Neural progenitor cell (in vitro differentiated cells): Measurements from ENCODE around the gene RAB40B. TPM values are rescaled to one million over a fixed set of nuclear protein-coding genes. Genes with fewer than 3 reads are reported as not detected.

ENCODE experiments used
- DNase-seq: peaks from one replicate; pipeline ENCODE4 v3.0.0-alpha.2; 2016; ENCODE audit warnings: low spot score
- H2AFZ ChIP-seq: fragments of 200-600 bp; sonication (generic); replicated peaks from 2 replicates; pipeline ENCODE4 v1.6.1; 2016; ENCODE audit warnings: antibody characterized with exemption
- H3F3A ChIP-seq: fragments of 200-600 bp; sonication (generic); 2 replicates; pipeline ENCODE4 v1.6.1; 2016; ENCODE audit warnings: antibody characterized with exemption, low read depth
- H3K27ac ChIP-seq: fragments of 200-600 bp; sonication (generic); 2 replicates; pipeline ENCODE4 v1.5.1; 2016; ENCODE audit warnings: mild to moderate bottlenecking
- H3K27me3 ChIP-seq: fragments of 200-600 bp; sonication (generic); 2 replicates; pipeline ENCODE4 v1.6.1; 2016; ENCODE audit warnings: mild to moderate bottlenecking, moderate library complexity
- H3K36me3 ChIP-seq: fragments of 200-600 bp; sonication (generic); 2 replicates; pipeline ENCODE4 v1.5.1; 2016
- H3K4me1 ChIP-seq: fragments of 200-600 bp; sonication (generic); 2 replicates; pipeline ENCODE4 v1.6.1; 2016; ENCODE audit warnings: mixed run types
- H3K4me2 ChIP-seq: fragments of 200-600 bp; sonication (generic); 2 replicates; pipeline ENCODE4 v1.6.1; 2016
- H3K4me3 ChIP-seq: fragments of 200-600 bp; sonication (generic); 2 replicates; pipeline ENCODE4 v1.5.1; 2016
- H3K79me2 ChIP-seq: fragments of 200-600 bp; sonication (generic); 2 replicates; pipeline ENCODE4 v1.6.1; 2016; ENCODE audit warnings: low read depth
- H3K9ac ChIP-seq: fragments of 200-600 bp; sonication (generic); 2 replicates; pipeline ENCODE4 v1.6.1; 2016
- H3K9me3 ChIP-seq: fragments of 200-600 bp; sonication (generic); 2 replicates; pipeline ENCODE4 v1.5.1; 2016; ENCODE audit warnings: low read depth
- H4K20me1 ChIP-seq: fragments of 200-600 bp; sonication (generic); 2 replicates; pipeline ENCODE4 v1.6.1; 2016; ENCODE audit warnings: low read depth
- H3K27ac Mint-ChIP-seq: 3 replicates; pipeline ENCODE4 v1.8.0; 2021; ENCODE audit warnings: mixed read lengths
- H3K27me3 Mint-ChIP-seq: 2 replicates; pipeline ENCODE4 v1.8.0; 2022; ENCODE audit warnings: low read depth, mild to moderate bottlenecking, inconsistent platforms, moderate library complexity, mixed read lengths; ENCODE audit not compliant: insufficient read depth
- H3K36me3 Mint-ChIP-seq: 3 replicates; pipeline ENCODE4 v1.8.0; 2021; ENCODE audit warnings: mixed read lengths
- H3K4me1 Mint-ChIP-seq: 3 replicates; pipeline ENCODE4 v1.8.0; 2021; ENCODE audit warnings: mixed read lengths
- H3K4me3 Mint-ChIP-seq: 3 replicates; pipeline ENCODE4 v1.8.0; 2021; ENCODE audit warnings: mild to moderate bottlenecking, moderate library complexity, mixed read lengths
- H3K9me3 Mint-ChIP-seq: 3 replicates; pipeline ENCODE4 v1.8.0; 2020; ENCODE audit warnings: mixed read lengths
- CTCF ChIP-seq: fragments of 200-600 bp; sonication (generic); IDR thresholded peaks from 2 replicates; pipeline ENCODE4 v1.5.1; 2017; ENCODE audit warnings: antibody characterized with exemption, mild to moderate bottlenecking
- EZH2 ChIP-seq: fragments of 200-600 bp; sonication (generic); IDR thresholded peaks from 2 replicates; pipeline ENCODE4 v1.6.1; 2017; ENCODE audit warnings: antibody characterized with exemption, mild to moderate bottlenecking, moderate library complexity
- EZH2phosphoT487 ChIP-seq: fragments of 200-600 bp; sonication (generic); IDR thresholded peaks from 2 replicates; pipeline ENCODE4 v1.6.1; 2017; ENCODE audit warnings: antibody characterized with exemption
- total RNA-seq: library from RNA; depleted of rRNA; stranded (reverse); fragments of >200 nt; gene quantifications from 2 replicates; pipeline ENCODE4 v1.2.3, GENCODE V29; 2015; ENCODE audit warnings: low replicate concordance

The RAB40B gene
- total RNA-seq, 1 donor from 2014 or later, result 5.6 TPM

DNA sequence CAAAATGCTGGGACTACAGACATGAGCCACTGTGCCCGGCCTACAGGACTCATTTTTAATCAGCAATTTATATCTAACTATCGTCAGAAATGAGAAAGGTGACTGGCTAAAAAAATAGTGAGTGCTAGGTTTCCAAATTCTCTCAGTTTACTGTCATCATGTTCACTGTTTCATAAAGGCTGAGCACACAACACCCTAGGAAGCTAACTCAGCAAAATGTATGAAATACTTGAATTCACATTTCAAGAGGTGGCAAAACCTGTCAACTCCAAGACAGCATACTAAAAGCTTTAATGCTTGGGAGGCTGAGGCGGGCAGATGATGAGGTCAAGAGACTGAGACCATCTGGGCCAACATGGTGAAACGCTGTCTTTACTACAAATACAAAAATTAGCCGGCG lies 67.0 kb downstream of the RAB40B start:
- no peaks in the 10 kb centered on the region for H3K4me1 ChIP-seq
- no peaks in the 10 kb centered on the region for H3K27me3 ChIP-seq
- H3K4me1 Mint-ChIP-seq, result no peaks in the 10 kb centered on the region
- H3K4me3 Mint-ChIP-seq, result no peak overlapping the region
- no peak for TF ChIP-seq EZH2phosphoT487
- no peak for TF ChIP-seq EZH2
- TF ChIP-seq CTCF, result no peak
- H3K9ac ChIP-seq, result no peak overlapping the region
- H3K4me2 ChIP-seq, result no peak overlapping the region
- H3F3A ChIP-seq, result no peaks in the 10 kb centered on the region
- H2AFZ ChIP-seq, result no peak overlapping the region
- DNase-seq, result no peak
- H3K9me3 Mint-ChIP-seq, result no peaks in the 10 kb centered on the region
- H3K27ac Mint-ChIP-seq, result no peak overlapping the region
- peaks cover 69% of the 10 kb centered on the region for H4K20me1 ChIP-seq
- H3K9me3 ChIP-seq, result no peaks in the 10 kb centered on the region
- no peak overlapping the region for H3K27ac ChIP-seq
- H3K79me2 ChIP-seq, result peaks cover 62% of the 10 kb centered on the region
- H3K36me3 Mint-ChIP-seq, result peaks cover 20% of the 10 kb centered on the region
- H3K4me3 ChIP-seq, result no peak overlapping the region
- H3K36me3 ChIP-seq, result no peaks in the 10 kb centered on the region
- peaks cover 3% of the 10 kb centered on the region for H3K27me3 Mint-ChIP-seq

DNA sequence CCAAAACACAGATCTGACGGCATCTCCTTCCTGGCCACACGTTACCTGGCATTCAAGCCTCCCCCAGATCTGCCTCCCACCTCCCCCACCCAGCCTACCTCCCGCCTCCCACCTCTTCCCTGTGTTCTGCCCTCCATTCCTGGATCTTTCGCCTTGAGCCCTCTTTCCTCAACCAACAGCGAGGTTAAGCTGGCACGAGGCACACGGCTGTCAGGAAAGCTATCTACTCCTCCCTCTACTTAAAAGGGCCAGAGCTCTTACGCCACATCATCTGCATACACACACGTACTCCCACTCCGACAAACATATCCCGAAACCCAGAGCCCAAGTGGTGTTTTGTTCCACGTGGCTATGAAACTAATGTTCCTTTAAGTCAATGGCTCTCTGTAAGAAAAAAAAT lies 68.3 kb downstream of the RAB40B start:
- no peaks in the 10 kb centered on the region for H3K36me3 ChIP-seq

DNA sequence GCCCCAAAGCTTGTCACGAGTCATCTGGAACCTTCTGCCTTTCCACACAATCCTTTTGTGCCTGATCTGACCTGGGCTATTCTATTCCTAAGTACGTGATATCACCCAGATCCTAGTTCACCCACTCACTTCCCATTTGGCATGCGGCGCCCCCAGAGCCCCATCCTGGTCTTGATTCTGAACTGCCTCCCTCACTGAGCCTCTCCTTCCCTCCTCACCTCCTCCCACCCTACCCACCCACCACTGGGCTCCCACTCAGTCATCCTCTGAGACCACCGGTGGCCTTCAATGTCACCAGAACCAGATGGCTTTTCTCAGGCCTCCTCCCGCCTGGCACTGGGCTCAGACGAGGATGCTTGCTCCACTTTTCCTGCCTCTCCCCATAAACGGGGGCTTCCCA lies 68.8 kb downstream of the RAB40B start:
- Histone ChIP-seq H3K27ac (no peak overlapping the region), H3K9ac (no peak overlapping the region), H4K20me1 (peaks cover 53% of the 10 kb centered on the region), H3K9me3 (no peaks in the 10 kb centered on the region), H2AFZ (no peak overlapping the region), H3K4me3 (no peak overlapping the region), H3F3A (no peaks in the 10 kb centered on the region), H3K4me2 (no peak overlapping the region), H3K4me1 (no peaks in the 10 kb centered on the region), H3K36me3 (no peaks in the 10 kb centered on the region), H3K79me2 (peaks cover 44% of the 10 kb centered on the region), H3K27me3 (no peaks in the 10 kb centered on the region)
- Mint-ChIP-seq H3K27ac (no peak overlapping the region), H3K4me3 (no peak overlapping the region), H3K36me3 (peaks cover 29% of the 10 kb centered on the region), H3K4me1 (no peaks in the 10 kb centered on the region), H3K9me3 (no peaks in the 10 kb centered on the region), H3K27me3 (peaks cover 3% of the 10 kb centered on the region)
- TF ChIP-seq CTCF (no peak), EZH2phosphoT487 (no peak), EZH2 (no peak)
- no peak for DNase-seq

More for the DNA sequence above, 68.3 kb downstream of the RAB40B start:
- Histone ChIP-seq H3K79me2 (peaks cover 49% of the 10 kb centered on the region), H3K4me3 (no peak overlapping the region), H3K27me3 (no peaks in the 10 kb centered on the region), H2AFZ (no peak overlapping the region), H3K4me2 (no peak overlapping the region), H3F3A (no peaks in the 10 kb centered on the region), H3K4me1 (no peaks in the 10 kb centered on the region), H4K20me1 (peaks cover 58% of the 10 kb centered on the region), H3K9ac (no peak overlapping the region), H3K27ac (no peak overlapping the region), H3K9me3 (no peaks in the 10 kb centered on the region)
- H3K4me1 Mint-ChIP-seq, result no peaks in the 10 kb centered on the region
- no peak for TF ChIP-seq CTCF
- no peak for TF ChIP-seq EZH2phosphoT487
- TF ChIP-seq EZH2, result no peak
- no peaks in the 10 kb centered on the region for H3K9me3 Mint-ChIP-seq
- H3K27me3 Mint-ChIP-seq, result peaks cover 3% of the 10 kb centered on the region
- peaks cover 25% of the 10 kb centered on the region for H3K36me3 Mint-ChIP-seq
- peak overlapping the region; percentile 59 for H3K27ac Mint-ChIP-seq
- no peak overlapping the region for H3K4me3 Mint-ChIP-seq
- DNase-seq, result no peak
